Keratinocyte (primary cell): ENCODE measurements around the gene FOXD4L3. TPM values are rescaled to one million over a fixed set of nuclear protein-coding genes. Genes with fewer than 3 reads are reported as not detected.
"Not testable (repeated sequence)": the region's sequence is repeated elsewhere in the genome, so short reads cannot be mapped to it uniquely, and the experiment has no call there.

ENCODE experiments used
- DNase-seq: peaks from one replicate; pipeline ENCODE4 v3.0.0-alpha.2; 2011; ENCODE audit warnings: low read depth, missing footprints, low spot score
- FAIRE-seq: peaks from 2 replicates; lab custom pipeline; 2011; peaks lifted over from hg19 to GRCh38; lab: Jason Lieb, UNC
- H2AFZ ChIP-seq: 2 replicates; pipeline ENCODE4 v1.6.0; 2012; ENCODE audit warnings: low read length, control low read depth, inconsistent platforms; ENCODE audit not compliant: control insufficient read depth
- H3K27ac ChIP-seq: 2 replicates; pipeline ENCODE4 v1.5.1; 2011; ENCODE audit warnings: low read length; ENCODE audit not compliant: control insufficient read depth, insufficient read depth
- H3K27me3 ChIP-seq: 3 replicates; pipeline ENCODE4 v1.6.0; 2011; ENCODE audit warnings: low read length; ENCODE audit not compliant: control insufficient read depth, insufficient read depth; ENCODE audit errors: extremely low read depth
- H3K36me3 ChIP-seq, 2 experiments: 2 replicates in 1 of 2; 3 replicates in 1 of 2; pipeline ENCODE4 v1.5.1; 2011; ENCODE audit warnings: low read length in 2 of 2, mild to moderate bottlenecking in 1 of 2; ENCODE audit not compliant: control insufficient read depth in 2 of 2, insufficient read depth in 2 of 2; ENCODE audit errors: extremely low read depth in 1 of 2
- H3K4me1 ChIP-seq: 3 replicates; pipeline ENCODE4 v1.5.1; 2011; ENCODE audit warnings: low read length; ENCODE audit not compliant: control insufficient read depth, insufficient read depth; ENCODE audit errors: extremely low read depth
- H3K4me2 ChIP-seq: 3 replicates; pipeline ENCODE4 v1.6.0; 2011; ENCODE audit warnings: low read depth, low read length; ENCODE audit not compliant: control insufficient read depth, insufficient read depth; ENCODE audit errors: extremely low read depth
- H3K4me3 ChIP-seq, 3 experiments: fragments of 200-600 bp in 1 of 3; sonication (generic) in 1 of 3; 2 replicates in 2 of 3; 3 replicates in 1 of 3; pipeline ENCODE4 v1.5.1; 2011 to 2016; ENCODE audit warnings: low read length in 3 of 3, mild to moderate bottlenecking in 3 of 3, control low read depth in 2 of 3, inconsistent platforms in 1 of 3, low read depth in 1 of 3, mixed read lengths in 1 of 3, mixed run types in 1 of 3, moderate library complexity in 1 of 3; ENCODE audit not compliant: control insufficient read depth in 2 of 3, insufficient read depth in 2 of 3; ENCODE audit errors: extremely low read depth in 1 of 3
- H3K79me2 ChIP-seq: 2 replicates; pipeline ENCODE4 v1.6.0; 2012; ENCODE audit warnings: low read length; ENCODE audit not compliant: control insufficient read depth, insufficient read depth
- H3K9ac ChIP-seq: 3 replicates; pipeline ENCODE4 v1.6.0; 2011; ENCODE audit warnings: low read length; ENCODE audit not compliant: control insufficient read depth, insufficient read depth; ENCODE audit errors: extremely low read depth
- H3K9me1 ChIP-seq: 3 replicates; pipeline ENCODE4 v1.6.0; 2011; ENCODE audit warnings: low read length; ENCODE audit not compliant: control insufficient read depth, insufficient read depth; ENCODE audit errors: extremely low read depth
- H3K9me3 ChIP-seq: 2 replicates; pipeline ENCODE4 v1.5.1; 2012; ENCODE audit warnings: low read depth, low read length; ENCODE audit not compliant: control insufficient read depth
- H4K20me1 ChIP-seq: 3 replicates; pipeline ENCODE4 v1.6.0; 2011; ENCODE audit warnings: low read length; ENCODE audit not compliant: control insufficient read depth, insufficient read depth; ENCODE audit errors: extremely low read depth
- dilution Hi-C: fragments of 300-500 bp; cut with MboI; formaldehyde crosslinking; loops from one replicate; pipeline ENCODE4 v1.7.0; 2020; ENCODE audit warnings: low sequenced_read_pairs; ENCODE audit not compliant: extremely low pct_ligation_motif_present
- polyA plus RNA-seq, 5 experiments: library from polyadenylated mRNA; depleted of rRNA in 3 of 5; stranded (reverse) in 3 of 5; stranded (forward) in 1 of 5; unstranded in 1 of 5; fragments of >200 nt; gene quantifications; 1 replicate in 1 of 5; 2 replicates in 3 of 5; 3 replicates in 1 of 5; pipeline versions ENCODE4 v1.2.1 to v1.2.3, GENCODE V29; 2011 to 2012; ENCODE audit warnings: missing spikeins in 2 of 5, low read depth in 1 of 5, low replicate concordance in 1 of 5

The FOXD4L3 gene
- polyA plus RNA-seq, 1 donor (not counting 4 experiments of a cell fraction or from before 2014, with no cell fraction given), result not detected

DNA sequence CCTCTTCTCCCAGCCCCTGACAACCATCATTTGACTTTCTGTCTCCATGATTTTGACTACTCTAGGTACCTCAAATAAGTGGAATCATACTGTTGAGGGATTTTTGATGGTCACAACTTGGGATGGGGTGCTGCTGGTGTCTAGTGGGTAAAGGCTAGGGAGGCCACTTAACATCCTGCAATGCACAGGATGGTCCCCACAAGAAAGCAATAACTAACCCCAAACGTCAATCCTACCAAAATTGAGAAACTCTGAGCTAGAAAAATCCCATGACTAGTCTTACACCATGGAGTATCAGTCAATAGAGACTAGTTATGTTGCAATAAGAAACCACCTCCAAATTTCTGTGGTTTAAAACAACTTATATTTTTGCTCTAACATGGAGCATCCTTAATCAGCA is 29.5 kb downstream of the FOXD4L3 start:
- H3K79me2 ChIP-seq, H3K4me3 ChIP-seq, H2AFZ ChIP-seq, DNase-seq, H3K4me1 ChIP-seq, H3K27ac ChIP-seq, H3K9ac ChIP-seq, FAIRE-seq, H3K9me3 ChIP-seq, H4K20me1 ChIP-seq, H3K4me2 ChIP-seq, H3K9me1 ChIP-seq, dilution Hi-C loops, H3K36me3 ChIP-seq, H3K27me3 ChIP-seq: not testable (repeated sequence)

DNA sequence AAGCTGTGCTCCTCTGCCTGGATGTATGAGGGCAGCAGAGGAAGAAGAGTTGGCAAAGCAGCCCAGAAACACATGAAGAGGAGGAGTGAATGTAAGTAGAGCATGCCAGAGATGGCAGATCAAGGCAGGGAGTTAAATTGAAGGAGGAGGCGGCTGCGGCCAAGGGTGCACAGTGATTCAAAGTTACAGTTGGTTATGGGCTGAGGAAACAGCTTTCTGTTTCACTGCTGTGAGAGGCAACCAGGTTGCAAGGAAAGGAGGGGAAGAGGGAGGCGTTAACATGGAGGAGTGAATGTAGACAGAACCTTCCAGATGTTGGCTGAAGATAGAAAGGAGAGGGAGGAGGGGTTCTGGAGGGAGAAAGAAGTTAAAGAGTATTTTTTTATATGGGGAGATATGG is 33.3 kb downstream of the FOXD4L3 start:
- H3K4me2 ChIP-seq, H2AFZ ChIP-seq, H4K20me1 ChIP-seq, H3K27me3 ChIP-seq, dilution Hi-C loops, H3K4me3 ChIP-seq, H3K79me2 ChIP-seq, DNase-seq, H3K36me3 ChIP-seq, H3K27ac ChIP-seq, H3K9me1 ChIP-seq, H3K9ac ChIP-seq, FAIRE-seq, H3K4me1 ChIP-seq, H3K9me3 ChIP-seq: not testable (repeated sequence)

DNA sequence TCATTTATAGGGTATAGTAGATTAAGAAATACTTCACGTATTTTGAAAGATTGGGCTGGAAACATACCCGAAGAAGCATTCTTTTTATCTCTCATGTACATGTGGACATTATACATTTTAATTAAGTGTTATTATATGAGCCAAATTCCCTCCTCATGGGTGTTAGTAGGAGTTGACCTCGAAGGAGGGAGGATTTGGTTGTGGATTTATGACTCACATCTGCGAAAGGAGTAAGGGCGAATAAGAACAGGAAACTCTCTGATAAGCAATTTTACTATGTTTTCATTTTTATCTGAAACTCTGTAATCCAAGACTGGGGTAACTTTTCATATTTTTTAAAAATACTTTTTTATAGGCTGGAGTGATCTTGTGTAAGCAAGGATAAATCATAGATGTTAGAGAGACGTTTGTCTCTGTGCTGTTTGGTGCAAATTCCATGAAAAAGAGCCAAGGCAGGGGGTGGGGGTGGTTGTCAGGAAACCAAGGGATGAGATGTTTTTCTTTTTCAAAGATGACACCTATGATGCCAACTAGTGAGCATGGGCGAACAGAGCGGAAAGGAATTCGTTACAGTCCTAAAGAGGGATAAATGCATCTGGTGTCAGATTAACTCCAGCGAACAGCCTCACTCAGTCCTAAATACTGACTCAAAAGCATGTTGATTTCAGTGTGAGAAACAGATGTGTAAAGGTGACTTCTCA is 34.1 kb downstream of the FOXD4L3 start:
- H3K4me3 ChIP-seq, dilution Hi-C loops, H3K9me1 ChIP-seq, H2AFZ ChIP-seq, H3K9me3 ChIP-seq, DNase-seq, H3K4me2 ChIP-seq, H3K27ac ChIP-seq, H3K79me2 ChIP-seq, H4K20me1 ChIP-seq, H3K9ac ChIP-seq, FAIRE-seq, H3K27me3 ChIP-seq, H3K4me1 ChIP-seq, H3K36me3 ChIP-seq: not testable (repeated sequence)

DNA sequence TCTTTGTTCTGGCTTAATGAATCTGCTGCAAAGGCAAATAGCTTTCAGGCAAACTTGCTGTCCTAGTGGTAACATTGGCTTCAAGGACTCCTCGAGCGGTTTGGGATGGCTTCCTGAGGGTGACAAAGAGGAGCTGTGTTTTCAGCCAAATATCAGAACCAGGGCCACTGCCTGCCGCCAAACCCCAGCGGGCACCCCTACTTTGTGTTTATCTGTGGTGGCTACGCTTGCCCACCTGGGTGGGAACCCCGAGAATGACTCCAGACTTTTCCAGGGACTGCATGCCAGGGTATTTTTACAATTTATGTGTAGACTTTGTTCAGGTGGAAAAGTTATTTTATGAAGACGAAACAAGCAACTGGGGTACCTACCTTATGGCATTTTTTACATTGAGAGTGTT is 35.3 kb downstream of the FOXD4L3 start:
- FAIRE-seq, dilution Hi-C loops: not testable (repeated sequence)

DNA sequence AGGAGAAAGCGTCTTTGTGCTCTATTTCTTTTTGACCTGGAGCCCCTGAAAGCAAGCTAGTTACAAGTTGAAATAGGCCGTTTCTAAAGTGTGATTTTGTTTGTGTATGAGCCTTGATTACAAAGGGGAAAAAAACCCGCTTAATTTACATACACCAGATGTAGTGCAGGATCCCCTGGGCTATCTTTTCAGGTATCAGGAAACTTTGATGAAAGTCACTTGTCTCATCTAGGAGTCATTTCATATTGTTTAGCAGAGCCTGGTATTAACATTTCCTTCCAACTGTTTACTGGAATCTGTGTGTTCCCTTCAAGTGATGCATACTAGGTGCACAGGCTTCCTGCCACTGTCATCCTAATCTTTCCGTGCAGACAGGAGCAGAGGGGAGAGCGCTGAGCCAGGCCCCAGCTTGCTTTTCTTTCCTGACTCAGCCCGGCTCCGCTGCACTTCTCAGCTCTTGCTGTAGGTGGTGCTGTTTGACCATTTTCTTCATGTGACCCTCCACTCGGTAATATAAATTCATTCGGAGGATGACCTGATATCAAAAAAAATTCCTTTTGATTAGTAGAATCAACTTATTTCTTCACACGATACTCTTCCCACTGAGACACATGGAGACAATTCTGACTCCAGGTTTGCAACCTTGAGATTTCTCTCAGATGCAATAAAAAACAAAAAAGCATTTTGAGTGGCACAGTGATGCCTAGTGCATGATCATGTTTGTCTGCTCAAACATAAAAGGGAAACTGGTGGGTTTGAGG is 39.8 kb downstream of the FOXD4L3 start:
- DNase-seq, H3K4me1 ChIP-seq, H3K27me3 ChIP-seq, dilution Hi-C loops, H3K79me2 ChIP-seq, H3K27ac ChIP-seq, H3K9ac ChIP-seq, H3K4me2 ChIP-seq, H3K36me3 ChIP-seq, H2AFZ ChIP-seq, H3K9me1 ChIP-seq, H3K9me3 ChIP-seq, H4K20me1 ChIP-seq, FAIRE-seq, H3K4me3 ChIP-seq: not testable (repeated sequence)

More for the DNA sequence above, 35.3 kb downstream of the FOXD4L3 start:
- not testable (repeated sequence) for H3K27ac ChIP-seq, H3K9me3 ChIP-seq, H4K20me1 ChIP-seq, DNase-seq, H2AFZ ChIP-seq, H3K9ac ChIP-seq, H3K36me3 ChIP-seq, H3K4me1 ChIP-seq, H3K4me3 ChIP-seq, H3K9me1 ChIP-seq, H3K27me3 ChIP-seq, H3K4me2 ChIP-seq, H3K79me2 ChIP-seq
